Common myeloid progenitor, CD34-positive (primary cell): ENCODE data around the gene NOL6.

Experiments used
- CTCF ChIA-PET: fragments of 350-600 bp; sonication (Branson Sonifier 250); formaldehyde crosslinking; loops from one replicate; lab custom pipeline; 2021; ENCODE audit warnings: antibody characterized with exemption; lab: Charles Lee
- POLR2A ChIA-PET: fragments of 350-600 bp; sonication (Branson Sonifier 250); formaldehyde crosslinking; loops from one replicate; lab custom pipeline; 2021; ENCODE audit warnings: antibody characterized with exemption; lab: Charles Lee
- DNase-seq, 3 donors: peaks; one replicate each; pipeline versions ENCODE4 v3.0.0 to v3.0.0-alpha.2; 2013
- H3K27ac ChIP-seq, 2 experiments: 1 replicate in 1 of 2; 2 replicates in 1 of 2; pipeline ENCODE4 v1.7.0; 2013; ENCODE audit warnings: inconsistent platforms in 2 of 2, low read length in 2 of 2, mild to moderate bottlenecking in 2 of 2, low read depth in 1 of 2, moderate library complexity in 1 of 2; ENCODE audit not compliant: severe bottlenecking in 2 of 2, insufficient read depth in 1 of 2, poor library complexity in 1 of 2
- H3K27me3 ChIP-seq, 5 experiments: replicated peaks in 2 of 5; 1 replicate in 3 of 5; 2 replicates in 2 of 5; pipeline versions ENCODE4 v1.6.1 to v1.7.0; 2013; ENCODE audit warnings: low read length in 4 of 5, mild to moderate bottlenecking in 2 of 5, moderate library complexity in 2 of 5, inconsistent platforms in 1 of 5; ENCODE audit not compliant: insufficient read depth in 5 of 5, control insufficient read depth in 4 of 5
- H3K36me3 ChIP-seq, 4 experiments: 1 replicate in 2 of 4; 2 replicates in 2 of 4; pipeline versions ENCODE4 v1.6.1 to v1.7.0; 2013; ENCODE audit warnings: low read length in 3 of 4, control low read depth in 1 of 4, mild to moderate bottlenecking in 1 of 4; ENCODE audit not compliant: control insufficient read depth in 4 of 4, insufficient read depth in 4 of 4
- H3K4me1 ChIP-seq, 4 experiments: 1 replicate in 3 of 4; 2 replicates in 1 of 4; pipeline versions ENCODE4 v1.6.1 to v1.7.1; 2013; ENCODE audit warnings: low read length in 3 of 4, mild to moderate bottlenecking in 3 of 4, control low read depth in 1 of 4, inconsistent platforms in 1 of 4, moderate library complexity in 1 of 4; ENCODE audit not compliant: control insufficient read depth in 4 of 4, insufficient read depth in 4 of 4; ENCODE audit errors: control extremely low read depth in 1 of 4
- H3K4me3 ChIP-seq, 7 experiments: 1 replicate in 4 of 7; 2 replicates in 3 of 7; pipeline versions ENCODE4 v1.5.1 to v1.7.0; 2013; ENCODE audit warnings: mild to moderate bottlenecking in 7 of 7, low read length in 6 of 7, moderate library complexity in 6 of 7, inconsistent platforms in 2 of 7, low read depth in 2 of 7, control low read depth in 1 of 7; ENCODE audit not compliant: insufficient read depth in 4 of 7, control insufficient read depth in 1 of 7; ENCODE audit errors: extremely low read depth in 1 of 7
- H3K9me3 ChIP-seq, 5 experiments: 1 replicate in 4 of 5; 2 replicates in 1 of 5; pipeline versions ENCODE4 v1.6.1 to v1.7.1; 2013; ENCODE audit warnings: low read length in 4 of 5, mild to moderate bottlenecking in 2 of 5, inconsistent platforms in 1 of 5, low read depth in 1 of 5, moderate library complexity in 1 of 5; ENCODE audit not compliant: control insufficient read depth in 4 of 5, insufficient read depth in 2 of 5; ENCODE audit errors: control extremely low read depth in 1 of 5
- WGBS: methylation state at CpG from one replicate; pipeline ENCODE4 v1.1.5; 2013; ENCODE audit not compliant: insufficient coverage; 5-methylcytosine and 5-hydroxymethylcytosine counted together

The NOL6 gene

GRCh38 chr9:33442125-33442524 lies 31.6 kb downstream of the NOL6 start:
- Histone ChIP-seq H3K4me3 (no peak overlapping the region), H3K4me1 (peaks cover 3 to 34% (median 19%) of the 10 kb centered on the region in 4 experiments), H3K27ac (no peak overlapping the region), H3K9me3 (no peaks in the 10 kb centered on the region), H3K36me3 (no peaks in the 10 kb centered on the region), H3K27me3 (no peaks in the 10 kb centered on the region)
- POLR2A ChIA-PET: interaction anchor here (0.6 kb wide), 1 partner anchor 8 kb away, joined by 4 read pairs; no protein-coding TSS in a partner anchor
- CTCF ChIA-PET: interaction anchor here (1.2 to 3.9 kb wide), 3 partner anchors 10 to 26 kb away, joined by 4 to 23 read pairs (median 4); no protein-coding TSS in a partner anchor
- 96% methylated on average over 13 of the region's 15 CpGs for WGBS
- no peak for DNase-seq

GRCh38 chr9:33440609-33441008 lies 33.1 kb downstream of the NOL6 start:
- no peaks in the 10 kb centered on the region for H3K36me3 ChIP-seq
- CTCF ChIA-PET: interaction anchor here (1.0 to 1.8 kb wide), 3 partner anchors 12 to 66 kb away, joined by 4 read pairs; no protein-coding TSS in a partner anchor
- H3K27me3 ChIP-seq: no peaks in the 10 kb centered on the region
- POLR2A ChIA-PET: no interaction called here
- H3K9me3 ChIP-seq: no peaks in the 10 kb centered on the region
- no peak overlapping the region for H3K4me3 ChIP-seq
- peaks cover 0 to 22% (median 5%) of the 10 kb centered on the region in 4 experiments for H3K4me1 ChIP-seq
- WGBS: no CpG with 5 or more reads among the region's 1 CpG
- H3K27ac ChIP-seq: no peak overlapping the region
- DNase-seq: no peak

- DNase-seq: no peak
- Histone ChIP-seq H3K4me1 (peaks cover 0 to 18% (median 2%) of the 10 kb centered on the region in 4 experiments), H3K4me3 (no peak overlapping the region), H3K9me3 (no peaks in the 10 kb centered on the region), H3K27ac (no peak overlapping the region), H3K36me3 (no peaks in the 10 kb centered on the region), H3K27me3 (no peaks in the 10 kb centered on the region)
- POLR2A ChIA-PET: no interaction called here
- CTCF ChIA-PET: interaction anchor here (1.0 to 2.3 kb wide), 4 partner anchors 9 to 66 kb away, joined by 4 to 14 read pairs (median 4); no protein-coding TSS in a partner anchor
- WGBS: 98% methylated on average over 6 of the region's 7 CpGs
These were observed 33.5 kb downstream of the NOL6 start for GRCh38 chr9:33440204-33440603.

GRCh38 chr9:33439731-33440130 lies 34.0 kb downstream of the NOL6 start:
- Histone ChIP-seq H3K4me3 (no peak overlapping the region), H3K36me3 (no peaks in the 10 kb centered on the region), H3K4me1 (peaks cover 0 to 16% (median 1%) of the 10 kb centered on the region in 4 experiments), H3K9me3 (no peaks in the 10 kb centered on the region), H3K27ac (no peak overlapping the region), H3K27me3 (no peaks in the 10 kb centered on the region)
- ChIA-PET POLR2A (no interaction called here), CTCF (interaction anchor here (1.0 to 2.3 kb wide), 4 partner anchors 10 to 65 kb away, joined by 4 to 14 read pairs (median 4); no protein-coding TSS in a partner anchor)
- DNase-seq: no peak
- 94% methylated on average over 6 of the region's 6 CpGs for whole genome bisulfite sequencing

- Histone ChIP-seq H3K36me3 (no peaks in the 10 kb centered on the region), H3K27ac (no peak overlapping the region), H3K4me1 (peaks cover 0 to 15% (median 1%) of the 10 kb centered on the region in 4 experiments), H3K4me3 (no peak overlapping the region), H3K9me3 (no peaks in the 10 kb centered on the region), H3K27me3 (no peaks in the 10 kb centered on the region)
- 92% methylated on average over 4 of the region's 7 CpGs for WGBS
- no peak for DNase-seq
- CTCF ChIA-PET: interaction anchor here (1.0 to 3.8 kb wide), 3 partner anchors 10 to 21 kb away, joined by 3 to 15 read pairs (median 14); no protein-coding TSS in a partner anchor
- POLR2A ChIA-PET: no interaction called here
These were observed 34.6 kb downstream of the NOL6 start for GRCh38 chr9:33438926-33439680.

GRCh38 chr9:33437898-33438297 lies 35.8 kb downstream of the NOL6 start:
- ChIA-PET CTCF (interaction anchor here (1.3 to 3.8 kb wide), 4 partner anchors 12 to 29 kb away, joined by 3 to 15 read pairs (median 9); no protein-coding TSS in a partner anchor), POLR2A (interaction anchor here (0.5 kb wide), 1 partner anchor 11 kb away, joined by 3 read pairs; no protein-coding TSS in a partner anchor)
- Histone ChIP-seq H3K4me3 (no peak overlapping the region), H3K27ac (no peak overlapping the region), H3K27me3 (no peaks in the 10 kb centered on the region), H3K36me3 (no peaks in the 10 kb centered on the region), H3K9me3 (no peaks in the 10 kb centered on the region), H3K4me1 (peaks cover 0 to 7% (median 1%) of the 10 kb centered on the region in 4 experiments)
- WGBS: 50% methylated on average over 1 of the region's 1 CpG
- DNase-seq: no peak

- Histone ChIP-seq H3K4me1 (peaks cover 0 to 7% (median 1%) of the 10 kb centered on the region in 4 experiments), H3K4me3 (no peak overlapping the region), H3K9me3 (no peaks in the 10 kb centered on the region), H3K36me3 (no peaks in the 10 kb centered on the region), H3K27ac (no peak overlapping the region), H3K27me3 (no peaks in the 10 kb centered on the region)
- POLR2A ChIA-PET: interaction anchor here (0.6 kb wide), 1 partner anchor 24 kb away, joined by 4 read pairs; no protein-coding TSS in a partner anchor
- DNase-seq: no peak
- no CpG with 5 or more reads among the region's 2 CpGs for WGBS
- CTCF ChIA-PET: interaction anchor here (1.3 to 3.8 kb wide), 3 partner anchors 15 to 30 kb away, joined by 3 to 15 read pairs (median 4); no protein-coding TSS in a partner anchor
These were observed 36.5 kb downstream of the NOL6 start for GRCh38 chr9:33437205-33437604.
